EH (cell line): Measurements from ENCODE around the gene GAS2L2.
"Not testable (repeated sequence)": the region's sequence is repeated elsewhere in the genome, so short reads cannot be mapped to it uniquely, and the experiment has no call there.

Experiments used
- DNase-seq: peaks from one replicate; pipeline ENCODE4 v3.0.0-alpha.2; 2015; ENCODE audit warnings: low read depth

Gene GAS2L2

DNA sequence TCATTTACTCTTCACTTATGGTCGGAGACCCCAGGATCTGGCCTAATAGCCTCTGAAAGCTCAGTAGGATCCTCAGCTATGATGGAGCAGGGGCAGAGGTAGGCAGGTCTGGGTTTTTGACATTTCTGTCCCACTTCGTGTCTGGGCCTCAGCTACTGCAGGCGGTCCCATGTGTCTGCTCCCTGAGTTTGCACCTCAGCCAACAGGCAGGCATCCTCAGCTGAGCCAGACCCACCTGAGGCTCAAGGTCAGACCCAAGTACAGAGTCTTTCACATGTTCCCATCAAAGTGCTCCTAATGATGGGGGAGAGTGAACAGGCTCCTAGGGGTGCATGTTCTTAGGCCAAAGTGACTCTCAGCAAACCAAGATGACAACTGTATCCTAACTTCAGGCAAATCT is 24.5 kb downstream of the GAS2L2 start:
- no peak for DNase-seq

DNA sequence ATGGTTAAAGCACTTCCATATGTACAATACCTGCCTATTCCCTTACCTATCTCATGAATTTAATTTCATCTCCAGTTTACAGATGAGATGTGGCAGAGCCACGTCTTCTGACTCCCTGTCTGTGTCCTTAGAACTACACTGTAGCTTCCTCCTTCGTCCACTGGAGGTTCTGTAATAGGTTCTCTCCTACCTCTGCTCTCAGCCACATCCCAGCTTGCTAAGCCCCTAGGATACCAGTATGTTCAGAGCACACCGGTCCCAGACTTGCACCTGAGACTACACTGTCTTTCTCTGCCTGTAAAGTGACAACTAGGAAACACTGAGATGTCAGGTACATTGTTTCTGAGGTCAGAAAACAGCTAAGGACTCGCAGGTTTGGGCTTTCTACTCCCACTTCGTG is 25.4 kb downstream of the GAS2L2 start:
- no peak for DNase-seq

DNA sequence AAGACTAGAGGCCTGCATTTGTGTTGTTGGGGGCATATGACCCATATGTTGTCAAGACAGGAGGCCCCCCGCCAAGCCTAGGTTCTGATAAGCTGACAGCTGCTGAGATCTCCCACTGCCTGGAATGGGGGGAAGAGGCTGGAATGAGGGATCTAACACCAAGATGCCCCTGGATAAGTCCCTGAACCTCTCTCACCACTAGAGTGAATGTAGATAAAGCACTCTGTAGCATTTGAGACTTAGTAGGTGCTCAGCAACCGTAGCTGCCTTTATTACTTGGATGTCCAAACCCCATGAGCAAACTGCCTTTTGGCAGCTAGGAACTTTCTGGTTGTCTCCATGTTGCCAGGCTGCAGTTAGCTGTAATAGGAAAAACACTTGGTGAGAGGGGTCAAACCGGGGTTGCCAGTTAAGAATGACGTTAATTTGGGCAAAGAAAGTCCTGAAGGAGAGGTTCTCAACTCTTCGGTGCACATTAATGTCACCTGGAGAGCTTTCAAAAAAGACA is 26.0 kb downstream of the GAS2L2 start:
- no peak for DNase-seq

DNA sequence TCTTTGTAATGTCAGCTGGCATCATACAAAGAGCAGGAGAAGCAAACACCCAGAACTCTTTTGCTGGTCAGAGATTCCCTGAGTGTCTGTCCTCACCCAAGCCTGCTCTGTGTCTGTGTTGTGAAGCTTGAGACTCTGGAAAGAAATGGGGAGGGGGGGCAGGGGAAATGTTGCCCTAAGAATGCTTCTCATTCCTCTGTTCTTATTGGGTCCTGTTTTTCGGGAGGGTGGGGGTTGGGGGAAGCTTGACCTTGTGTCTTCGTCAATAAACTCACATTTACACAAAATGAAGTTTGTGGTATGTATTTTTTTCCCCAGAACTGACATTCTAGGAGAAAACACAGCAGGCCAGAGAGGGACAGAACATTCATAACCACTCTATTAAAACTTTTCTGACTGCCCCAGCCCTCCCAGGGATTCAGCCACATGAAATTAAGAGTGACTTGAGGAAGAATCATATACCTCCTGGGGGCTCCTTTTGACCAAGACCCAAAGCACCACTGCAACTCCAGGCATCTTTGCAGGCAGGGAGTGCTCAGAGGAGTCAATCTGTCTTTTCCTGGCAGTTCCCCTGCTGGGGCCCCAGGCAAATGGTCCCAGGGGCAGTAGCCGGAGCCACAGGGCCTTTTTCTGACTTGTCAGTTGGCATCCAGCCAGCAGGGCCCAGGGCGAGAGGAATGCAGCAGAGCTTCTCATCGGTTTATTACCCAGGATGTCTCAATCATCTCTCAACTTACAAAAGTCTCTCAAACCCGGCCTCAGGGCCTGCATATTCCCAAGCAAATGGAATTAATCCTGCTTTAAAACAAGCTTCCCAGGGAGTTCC is 26.7 kb downstream of the GAS2L2 start:
- peak; percentile 98 for DNase-seq

DNA sequence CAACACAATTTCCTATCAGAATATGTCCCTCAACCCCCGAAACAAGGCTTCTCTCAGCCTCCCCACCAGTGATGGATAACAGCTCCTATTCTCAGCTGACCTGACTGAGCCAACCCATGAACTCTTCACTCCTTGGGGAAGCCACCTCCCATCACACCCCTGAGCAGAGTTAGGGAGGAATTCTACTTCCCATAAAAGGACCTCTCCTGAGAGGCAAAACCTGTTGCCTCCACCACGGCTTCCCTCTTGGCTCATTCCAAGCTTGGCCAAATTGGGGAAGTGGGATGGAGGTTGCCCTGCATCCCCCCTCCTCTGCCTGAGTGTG is 27.3 kb downstream of the GAS2L2 start:
- DNase-seq = peak; percentile 53

DNA sequence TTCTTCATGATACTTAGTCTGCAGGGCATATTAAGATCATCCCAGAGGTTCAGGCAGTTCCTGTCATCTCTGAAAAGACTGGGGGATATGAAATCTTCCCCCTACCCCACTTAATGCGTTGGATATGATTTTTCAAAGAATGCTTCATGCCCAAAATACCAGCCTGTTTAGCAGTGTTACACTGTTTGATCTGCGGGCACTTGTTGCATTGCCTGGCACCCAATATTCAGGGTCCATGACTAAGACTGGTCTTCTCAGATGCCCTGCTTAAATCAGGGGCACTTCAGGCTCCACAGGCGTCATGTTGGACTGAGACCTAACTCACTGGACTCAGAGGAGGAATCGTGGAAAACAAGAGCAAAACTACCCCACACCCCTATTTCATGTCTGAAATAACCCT is 28.0 kb downstream of the GAS2L2 start:
- DNase-seq = no peak

DNA sequence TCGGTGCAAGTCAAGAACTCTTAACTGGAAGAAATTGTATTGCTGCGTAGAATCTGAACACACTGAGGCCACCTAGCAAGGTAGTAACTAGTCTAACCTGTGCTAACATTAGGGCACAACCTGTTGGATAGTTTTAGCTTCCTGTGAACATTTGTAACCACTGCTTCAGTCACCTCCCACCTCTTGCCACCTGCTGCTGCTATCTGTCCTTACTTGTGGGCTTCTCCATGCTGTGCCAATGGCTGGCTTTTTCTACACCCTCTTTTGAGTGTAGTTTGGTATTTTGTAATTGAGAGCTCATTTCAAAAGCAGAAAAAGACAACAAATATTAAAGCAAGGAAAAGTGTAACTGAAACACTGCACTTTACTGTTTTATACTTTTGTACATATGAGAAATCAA is 29.3 kb downstream of the GAS2L2 start:
- no peak for DNase-seq

DNA sequence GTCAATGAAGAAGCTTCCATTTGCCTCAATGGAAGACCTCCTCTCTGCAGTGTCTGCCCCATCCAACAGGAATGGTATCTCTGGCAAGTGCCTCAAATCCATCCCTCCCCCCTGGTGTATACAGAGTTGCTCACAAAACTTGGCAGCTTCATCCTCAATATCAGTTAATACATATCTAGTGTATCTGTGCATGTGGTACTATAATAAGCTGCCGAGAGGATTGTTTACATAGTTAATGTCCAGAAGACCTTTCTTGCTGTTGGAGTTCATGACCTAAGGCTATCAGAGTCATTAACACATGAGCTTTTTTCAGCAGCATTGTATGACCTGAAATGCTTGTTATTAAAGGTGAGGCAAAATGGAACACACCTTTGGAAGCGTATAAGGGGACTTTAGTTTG is 35.6 kb downstream of the GAS2L2 start:
- no peak for DNase-seq

DNA sequence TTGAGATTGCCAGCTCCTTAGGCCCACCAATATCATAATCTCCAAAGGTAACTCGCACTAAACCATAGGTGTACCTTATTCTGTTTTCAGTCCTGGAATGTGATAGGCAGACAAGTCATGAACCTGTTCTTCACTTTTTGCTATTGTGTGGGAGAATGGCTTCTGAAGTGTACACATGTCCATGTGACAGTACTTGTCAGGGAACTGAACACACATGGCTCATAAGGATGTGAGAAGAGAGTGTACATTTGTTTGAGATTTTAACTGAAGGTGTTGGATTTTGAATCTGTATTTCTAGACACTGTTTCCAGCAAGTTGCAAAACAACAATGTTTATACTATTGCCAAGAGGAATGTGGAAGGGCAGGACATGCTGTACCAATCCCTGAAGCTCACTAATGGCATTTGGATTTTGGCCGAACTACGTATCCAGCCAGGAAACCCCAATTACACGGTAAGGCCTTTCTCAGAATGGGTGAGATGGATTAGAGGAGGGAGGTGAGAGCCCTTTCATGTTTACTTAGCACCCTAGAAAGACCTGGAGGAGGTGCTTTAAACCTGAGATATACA is 36.1 kb downstream of the GAS2L2 start:
- peak; percentile 66 for DNase-seq

DNA sequence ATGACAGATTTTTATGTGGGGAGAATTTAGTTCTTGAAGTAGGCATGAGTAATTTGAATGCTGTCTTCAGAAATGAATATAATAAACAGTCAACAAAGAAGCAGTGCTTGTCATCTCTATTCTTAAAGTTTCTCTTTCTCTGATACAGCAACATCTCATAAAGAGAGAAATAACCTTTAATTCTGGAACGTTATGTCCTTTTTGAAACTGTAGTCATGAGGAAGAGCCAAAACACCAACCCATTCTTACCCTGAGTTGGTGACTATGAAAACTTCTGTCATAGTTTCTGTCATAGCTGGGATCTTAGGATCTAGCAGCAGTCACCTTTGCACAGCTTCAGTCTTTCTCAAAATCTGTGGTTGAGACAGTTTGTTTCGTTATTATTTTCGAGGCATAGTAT is 36.9 kb downstream of the GAS2L2 start:
- no peak for DNase-seq

DNA sequence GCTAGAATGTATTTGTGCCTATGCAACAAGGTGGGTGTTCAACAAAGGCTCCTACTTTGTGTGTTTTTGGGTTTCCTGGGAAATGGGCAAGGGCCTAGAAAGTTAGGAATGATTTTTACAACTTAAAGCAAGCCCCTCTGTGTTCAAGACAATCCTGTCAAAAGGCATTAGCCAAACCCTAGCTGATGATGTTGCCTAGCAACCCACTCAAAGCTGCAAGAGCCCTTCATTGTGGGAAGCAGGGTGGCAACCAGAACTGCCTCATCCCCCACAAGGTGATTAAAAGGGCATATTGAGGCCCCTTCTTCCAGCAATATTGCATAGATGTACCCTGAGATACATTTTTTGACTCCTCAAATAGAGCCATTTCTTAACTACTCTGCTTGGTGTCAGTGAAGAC is 37.6 kb downstream of the GAS2L2 start:
- no peak for DNase-seq

DNA sequence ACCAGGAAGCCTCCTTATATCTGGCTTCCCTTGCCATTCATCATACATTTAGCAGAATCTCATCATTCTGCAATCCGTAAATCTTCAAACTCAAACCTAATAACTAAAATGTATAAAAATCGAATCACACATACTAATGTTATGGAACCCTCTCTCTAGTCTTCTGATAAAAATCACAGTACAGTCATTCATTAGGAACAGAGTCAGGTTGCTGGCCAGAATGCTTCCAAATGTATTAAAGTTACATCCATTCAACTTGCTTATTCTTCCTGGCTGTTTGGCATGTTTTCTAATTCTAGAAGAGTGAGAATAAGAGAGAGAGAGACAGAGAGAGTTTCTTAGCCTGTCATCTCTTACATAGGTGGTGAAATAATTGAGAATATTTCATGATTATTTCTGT is 38.1 kb downstream of the GAS2L2 start:
- DNase-seq = no peak

DNA sequence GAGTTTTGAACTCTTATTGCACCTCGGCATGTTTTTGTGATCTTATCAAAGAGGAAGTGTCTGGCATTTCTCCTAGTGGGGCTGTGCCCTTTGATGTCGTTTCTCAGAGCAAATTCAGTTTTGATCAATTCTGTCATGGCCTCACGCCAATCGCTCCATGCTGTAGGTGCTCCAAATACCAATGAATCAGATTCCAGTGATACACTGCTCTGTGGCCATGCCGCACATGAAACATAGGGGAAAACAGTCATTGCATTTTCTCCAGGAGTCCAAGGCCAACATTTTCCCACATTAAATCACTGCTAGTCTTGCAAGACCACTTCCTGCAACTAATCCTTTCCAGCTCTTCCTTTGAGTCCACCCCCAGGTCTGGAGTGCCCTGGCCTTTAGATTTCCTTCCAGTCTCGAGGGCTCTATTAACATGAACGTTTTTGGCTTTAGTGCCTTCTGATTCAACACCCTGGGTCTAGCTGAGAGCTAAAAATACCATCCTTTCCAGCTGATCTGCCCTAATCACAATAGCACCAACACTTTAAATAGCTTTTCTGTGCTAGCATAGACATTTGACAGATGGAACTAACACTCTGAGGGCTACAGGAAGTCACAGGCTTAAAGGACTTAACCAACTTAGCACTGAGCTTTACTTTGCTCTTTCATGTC is 39.8 kb downstream of the GAS2L2 start:
- DNase-seq = peak; percentile 98

DNA sequence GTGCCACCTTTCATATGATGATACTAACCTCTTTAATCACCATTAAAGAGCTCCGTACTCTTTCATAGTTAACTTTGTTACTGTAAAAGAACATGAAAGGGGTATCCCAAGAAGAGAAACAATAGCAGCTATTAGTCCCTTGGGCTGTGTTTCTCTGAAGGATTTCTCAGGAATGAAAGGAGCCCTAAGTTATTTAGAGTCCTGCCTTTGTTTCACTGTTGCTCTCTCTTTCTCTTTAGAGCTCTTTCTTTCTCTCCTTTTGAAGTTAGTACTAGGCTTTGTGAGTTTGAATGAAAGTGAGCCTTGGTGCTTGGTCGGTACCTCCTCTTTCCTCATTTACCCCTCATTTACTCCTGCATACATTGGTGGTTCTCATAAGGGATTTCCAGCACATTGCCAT is 42.1 kb downstream of the GAS2L2 start:
- DNase-seq = no peak

DNA sequence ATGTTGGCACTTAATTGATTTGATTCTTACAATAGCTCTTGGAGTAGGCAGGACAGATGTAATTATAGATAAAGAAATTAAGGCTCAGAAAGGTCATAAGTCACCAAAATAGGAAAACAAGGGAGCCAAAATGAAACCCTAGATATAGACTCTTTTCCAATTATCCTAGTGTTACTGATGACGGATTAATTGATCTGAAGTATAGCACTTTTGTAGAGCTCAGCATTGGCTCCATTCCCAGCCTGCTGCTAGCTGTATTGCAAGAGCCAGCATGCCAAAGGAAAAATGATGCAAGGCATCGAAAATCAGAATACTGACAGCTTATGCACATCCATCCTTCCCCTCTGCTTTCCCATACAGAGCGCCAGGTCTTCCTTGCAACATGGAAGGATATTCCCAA is 43.2 kb downstream of the GAS2L2 start:
- DNase-seq = peak; percentile 45

DNA sequence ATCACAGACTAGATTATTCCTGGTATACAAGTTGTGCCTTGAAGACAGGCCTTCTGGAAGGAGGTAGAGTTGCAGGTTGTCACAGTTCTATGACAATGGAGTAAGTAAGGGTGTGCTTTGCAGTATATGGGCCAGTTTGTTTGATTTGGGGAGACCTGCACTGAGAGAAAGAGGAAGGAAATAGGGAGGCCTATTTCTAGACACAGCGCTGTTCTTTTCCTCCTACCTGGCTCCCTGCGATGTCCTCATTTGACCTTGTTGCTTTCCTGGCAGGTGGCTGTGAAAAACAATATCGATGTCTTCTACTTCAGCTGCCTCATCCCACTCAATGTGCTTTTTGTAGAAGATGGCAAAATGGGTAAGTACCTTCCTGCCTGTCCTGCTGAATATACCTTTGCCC is 44.1 kb downstream of the GAS2L2 start:
- no peak for DNase-seq

DNA sequence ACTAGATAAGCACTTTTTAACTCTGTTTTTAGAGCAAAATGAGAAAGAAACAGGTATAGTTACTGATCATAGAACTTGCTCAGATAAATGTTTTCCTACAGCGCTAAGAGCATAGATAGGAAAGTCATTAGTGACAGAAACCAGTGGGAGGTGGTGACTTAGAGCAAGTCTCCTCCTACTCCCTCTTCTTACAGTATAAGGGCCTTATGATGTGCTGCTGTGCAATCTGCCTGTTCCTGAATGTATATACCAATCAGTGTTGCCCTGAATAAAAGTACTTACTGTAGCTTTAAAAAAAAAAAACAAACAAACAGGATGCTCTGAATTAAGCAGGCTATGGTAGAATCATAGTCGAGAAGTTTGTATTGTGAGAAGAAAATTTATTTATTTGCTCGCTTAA is 44.9 kb downstream of the GAS2L2 start:
- no peak for DNase-seq

DNA sequence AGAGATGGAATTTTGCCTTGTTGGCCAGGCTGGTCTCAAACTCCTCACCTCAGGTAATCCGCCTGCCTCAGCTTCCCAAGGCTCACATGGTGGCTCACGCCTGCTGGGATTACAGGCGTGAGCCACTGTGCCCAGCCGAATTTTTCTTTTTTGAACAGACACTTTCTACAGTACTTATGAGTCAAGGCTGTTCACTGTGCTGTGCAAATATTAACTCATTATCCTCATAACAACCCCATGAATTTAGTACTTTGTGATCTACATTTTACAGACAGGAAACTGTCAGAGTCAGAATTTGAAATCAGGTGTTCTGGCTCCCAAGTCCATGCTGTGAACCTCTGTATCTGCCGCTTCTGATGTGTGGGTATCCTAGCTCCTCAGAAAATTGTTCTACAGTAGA is 47.3 kb downstream of the GAS2L2 start:
- DNase-seq = no peak

DNA sequence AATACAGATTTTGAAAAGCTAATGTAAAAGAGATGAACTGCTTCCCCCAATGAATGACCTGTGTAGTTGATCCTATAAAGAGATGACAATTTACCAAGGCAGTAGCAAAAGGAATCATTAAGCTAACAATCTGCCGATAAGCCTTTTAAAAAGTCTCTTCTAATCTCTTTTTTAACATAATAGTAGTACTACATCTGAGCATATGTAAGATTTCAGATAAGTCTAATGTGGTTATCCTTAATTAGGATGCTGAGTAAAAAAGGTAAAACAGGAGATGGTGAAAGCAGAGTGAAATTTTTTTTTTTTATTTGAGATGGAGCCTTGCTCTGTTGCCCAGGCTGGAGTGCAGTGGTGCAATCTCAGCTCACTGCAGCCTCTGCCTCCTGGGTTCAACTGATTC is 47.8 kb downstream of the GAS2L2 start:
- DNase-seq = no peak

DNA sequence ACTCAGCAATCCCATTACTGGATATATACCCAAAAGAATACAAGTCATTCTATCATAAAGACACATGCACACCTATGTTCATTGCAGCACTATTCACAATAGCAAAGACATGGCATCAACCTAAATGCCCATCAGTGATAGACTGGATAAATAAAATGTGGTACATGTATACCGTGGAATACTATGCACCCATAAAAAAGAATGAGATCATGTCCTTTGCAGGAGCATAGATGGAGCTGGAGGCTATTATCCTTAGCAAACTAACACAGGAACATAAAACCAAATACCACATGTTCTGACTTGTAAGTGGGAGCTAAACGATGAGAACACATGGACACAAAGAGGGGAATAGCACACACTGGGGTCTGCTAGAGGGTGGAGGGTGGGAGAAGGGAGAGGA is 49.7 kb downstream of the GAS2L2 start:
- DNase-seq = not testable (repeated sequence)

DNA sequence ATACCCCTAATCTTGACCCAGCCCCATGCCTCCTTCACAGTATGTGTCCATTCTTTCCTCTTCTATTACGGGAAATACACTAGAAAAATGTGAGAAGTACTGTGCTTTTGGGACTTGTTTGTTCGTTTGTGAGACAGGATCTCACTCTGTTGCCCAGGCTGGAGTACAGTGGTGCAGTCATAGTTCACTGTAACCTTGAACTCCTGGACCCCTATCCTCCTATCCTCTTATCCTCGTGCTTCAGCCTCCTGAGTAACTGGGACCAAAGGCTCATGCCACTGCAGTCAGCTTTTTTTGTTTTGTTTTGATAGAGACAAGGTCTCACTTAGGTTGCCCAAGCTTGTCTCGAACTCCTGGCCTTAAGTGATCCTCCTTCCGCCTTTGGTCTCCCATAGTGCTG is 51.5 kb downstream of the GAS2L2 start:
- DNase-seq = no peak

DNA sequence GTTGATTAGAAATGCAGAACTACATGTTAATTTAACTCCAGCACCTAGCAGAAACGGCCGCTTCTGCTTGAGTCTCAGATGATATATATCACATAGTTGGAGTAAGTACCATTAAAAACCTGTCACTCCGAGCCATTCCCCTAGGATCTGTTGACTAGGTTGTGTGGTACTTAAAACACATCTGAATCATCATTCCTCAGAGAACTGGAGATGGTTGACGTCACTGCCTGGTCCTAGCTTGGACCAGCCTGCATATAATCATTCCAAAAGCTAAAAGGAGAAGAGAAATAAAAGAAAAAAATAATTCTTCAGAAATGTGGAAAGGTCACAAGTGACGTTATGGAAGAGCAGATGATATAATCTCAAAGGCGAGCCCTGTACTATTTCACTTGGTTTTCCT is 52.9 kb downstream of the GAS2L2 start:
- no peak for DNase-seq

DNA sequence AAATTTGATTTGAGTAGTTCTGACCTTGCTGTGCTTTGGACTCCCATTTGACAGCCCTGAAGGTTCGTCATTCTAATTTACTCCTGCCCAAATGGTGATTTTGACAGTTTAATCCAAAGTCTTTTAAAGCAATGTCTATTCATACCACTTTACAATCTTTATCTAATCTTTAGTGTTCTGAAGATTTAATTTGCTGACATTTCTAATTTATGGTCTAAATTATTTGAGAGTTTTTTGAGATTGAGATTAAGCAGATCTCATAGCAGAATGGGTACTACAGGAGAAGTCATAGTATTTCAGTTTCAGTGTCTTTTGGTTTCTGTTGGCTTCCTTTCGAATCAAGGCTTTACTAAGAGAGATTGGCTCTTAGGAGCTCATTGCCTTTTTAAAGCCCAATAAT is 54.2 kb downstream of the GAS2L2 start:
- DNase-seq = no peak

DNA sequence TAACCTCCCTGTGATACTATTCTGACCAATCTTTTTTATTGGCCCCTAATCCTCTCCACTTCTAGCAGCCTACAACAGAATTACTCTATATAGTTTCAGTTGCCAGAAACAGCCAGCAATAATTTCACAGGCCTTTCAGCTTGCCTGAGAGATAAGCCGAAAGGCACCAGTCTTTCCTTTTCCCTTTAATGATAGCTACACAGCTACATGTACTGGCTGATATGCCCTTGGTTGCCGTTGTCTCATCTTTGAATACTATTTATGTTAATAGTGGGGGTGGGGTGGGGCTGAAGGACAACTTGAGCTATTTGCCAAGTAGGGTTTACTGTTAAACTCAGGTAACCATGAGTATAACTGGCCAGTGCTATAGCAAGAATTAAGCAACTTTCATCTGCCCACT is 57.4 kb downstream of the GAS2L2 start:
- DNase-seq = no peak
